ENCODE data around the gene SH2D6.

SH2D6 gene

DNA sequence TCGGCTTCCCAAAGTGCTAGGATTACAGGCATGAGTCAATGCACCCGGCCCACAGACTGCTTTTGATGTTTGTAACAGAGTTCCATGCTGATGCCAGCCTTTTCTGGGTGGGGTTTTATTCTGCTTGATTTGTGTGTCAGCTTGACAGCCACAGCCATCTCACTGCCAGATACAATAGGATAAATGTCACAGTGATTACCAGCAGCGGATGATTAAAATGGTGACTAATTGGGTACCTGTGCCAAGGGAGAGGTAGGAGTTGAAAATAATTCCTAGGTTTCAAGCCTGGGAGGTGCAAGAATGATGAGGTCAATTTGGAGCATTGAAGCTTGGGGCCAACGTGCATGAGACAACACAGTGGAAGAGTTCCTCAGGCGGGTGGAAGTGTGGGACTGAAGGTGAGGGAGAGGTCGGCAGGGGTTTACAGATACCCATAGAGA lies 39.4 kb downstream of the SH2D6 start:
- no peak overlapping the region for H3K4me3 Mint-ChIP-seq
- H3K27ac Mint-ChIP-seq, result no peak overlapping the region
- no peak for DNase-seq
- H3K36me3 Mint-ChIP-seq (ENCODE audit: low read depth), result no peaks in the 10 kb centered on the region
- H3K4me1 Mint-ChIP-seq, result peaks cover 30% of the 10 kb centered on the region
- H3K27me3 Mint-ChIP-seq (ENCODE audit: low read depth, poor library complexity), result peaks cover 2% of the 10 kb centered on the region
- TF ChIP-seq, protein P1, sequence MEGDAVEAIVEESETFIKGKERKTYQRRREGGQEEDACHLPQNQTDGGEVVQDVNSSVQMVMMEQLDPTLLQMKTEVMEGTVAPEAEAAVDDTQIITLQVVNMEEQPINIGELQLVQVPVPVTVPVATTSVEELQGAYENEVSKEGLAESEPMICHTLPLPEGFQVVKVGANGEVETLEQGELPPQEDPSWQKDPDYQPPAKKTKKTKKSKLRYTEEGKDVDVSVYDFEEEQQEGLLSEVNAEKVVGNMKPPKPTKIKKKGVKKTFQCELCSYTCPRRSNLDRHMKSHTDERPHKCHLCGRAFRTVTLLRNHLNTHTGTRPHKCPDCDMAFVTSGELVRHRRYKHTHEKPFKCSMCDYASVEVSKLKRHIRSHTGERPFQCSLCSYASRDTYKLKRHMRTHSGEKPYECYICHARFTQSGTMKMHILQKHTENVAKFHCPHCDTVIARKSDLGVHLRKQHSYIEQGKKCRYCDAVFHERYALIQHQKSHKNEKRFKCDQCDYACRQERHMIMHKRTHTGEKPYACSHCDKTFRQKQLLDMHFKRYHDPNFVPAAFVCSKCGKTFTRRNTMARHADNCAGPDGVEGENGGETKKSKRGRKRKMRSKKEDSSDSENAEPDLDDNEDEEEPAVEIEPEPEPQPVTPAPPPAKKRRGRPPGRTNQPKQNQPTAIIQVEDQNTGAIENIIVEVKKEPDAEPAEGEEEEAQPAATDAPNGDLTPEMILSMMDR (IDR thresholded peaks at IDR 0.05), result no peak
- H3K9me3 Mint-ChIP-seq, result peaks cover 3% of the 10 kb centered on the region

DNA sequence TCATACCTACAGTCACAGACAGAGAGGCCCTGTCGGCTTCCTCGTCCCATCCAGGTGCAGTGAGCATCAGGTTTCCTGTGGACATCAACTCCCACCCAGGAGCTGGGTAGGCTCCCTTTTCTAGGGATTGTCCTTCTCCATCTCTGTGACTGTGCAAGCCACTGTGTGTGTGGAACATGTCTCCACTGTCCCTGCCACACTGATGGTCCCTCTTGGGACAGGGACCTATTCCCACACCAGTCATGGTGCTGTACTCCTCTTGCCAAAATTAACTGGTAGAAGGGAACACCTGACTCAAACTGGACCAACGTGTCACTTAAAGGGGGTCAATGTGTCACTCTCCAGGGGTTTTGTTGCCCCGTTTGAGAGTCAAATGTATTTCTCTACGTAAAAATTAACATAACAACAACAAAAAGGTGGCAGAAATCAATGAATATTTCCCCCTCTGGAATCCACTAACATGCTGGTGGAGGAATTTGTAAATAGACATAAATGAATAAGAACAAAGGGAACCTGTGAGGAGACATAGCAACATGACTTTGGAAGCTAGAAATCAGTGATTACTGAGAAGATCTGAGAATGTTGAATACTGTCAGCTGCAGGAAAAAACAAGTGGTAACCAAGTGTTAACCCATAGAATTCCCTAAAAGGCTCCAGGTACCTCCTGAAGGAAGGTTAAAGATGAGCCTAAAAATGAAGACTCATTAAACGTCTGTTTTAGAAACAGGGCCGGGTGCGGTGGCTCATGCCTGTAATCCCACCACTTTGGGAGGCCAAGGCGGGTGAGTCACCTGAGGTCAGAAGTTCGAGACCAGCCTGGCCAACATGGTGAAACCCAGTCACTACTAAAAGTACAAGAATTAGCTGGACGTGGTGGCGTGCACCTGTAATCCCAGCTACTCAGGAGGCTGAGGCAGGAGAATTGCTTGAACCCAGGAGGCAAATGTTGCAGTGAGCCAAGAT lies 40.4 kb downstream of the SH2D6 start:
- DNase-seq, result no peak
- TF ChIP-seq, protein P1 (IDR thresholded peaks at IDR 0.05), result no peak
- Mint-ChIP-seq H3K27me3 (ENCODE audit: low read depth, poor library complexity) (peaks cover 2% of the 10 kb centered on the region), H3K36me3 (ENCODE audit: low read depth) (no peaks in the 10 kb centered on the region), H3K9me3 (peaks cover 3% of the 10 kb centered on the region), H3K4me1 (peaks cover 24% of the 10 kb centered on the region), H3K4me3 (no peak overlapping the region), H3K27ac (no peak overlapping the region)

DNA sequence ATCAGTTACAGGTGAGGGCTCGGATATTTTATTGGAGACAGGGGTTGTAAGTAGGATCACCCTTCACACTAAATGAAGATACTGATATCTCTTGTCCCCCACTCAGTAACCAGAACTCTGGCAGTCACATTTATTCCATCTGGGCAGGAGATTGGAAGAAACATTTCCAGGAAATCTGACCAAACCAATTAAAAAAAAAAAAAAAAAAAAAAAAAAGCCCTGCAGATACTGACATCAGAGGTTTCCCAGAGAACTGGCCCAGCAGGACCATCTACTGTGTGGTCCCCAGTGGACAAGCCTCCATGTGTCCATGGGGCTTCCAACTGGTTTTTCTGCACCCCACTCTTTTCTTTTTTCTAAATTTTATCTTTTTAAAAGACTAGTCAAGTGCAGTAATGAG lies 41.3 kb downstream of the SH2D6 start:
- TF ChIP-seq, protein P1 (IDR thresholded peaks at IDR 0.05), result no peak

DNA sequence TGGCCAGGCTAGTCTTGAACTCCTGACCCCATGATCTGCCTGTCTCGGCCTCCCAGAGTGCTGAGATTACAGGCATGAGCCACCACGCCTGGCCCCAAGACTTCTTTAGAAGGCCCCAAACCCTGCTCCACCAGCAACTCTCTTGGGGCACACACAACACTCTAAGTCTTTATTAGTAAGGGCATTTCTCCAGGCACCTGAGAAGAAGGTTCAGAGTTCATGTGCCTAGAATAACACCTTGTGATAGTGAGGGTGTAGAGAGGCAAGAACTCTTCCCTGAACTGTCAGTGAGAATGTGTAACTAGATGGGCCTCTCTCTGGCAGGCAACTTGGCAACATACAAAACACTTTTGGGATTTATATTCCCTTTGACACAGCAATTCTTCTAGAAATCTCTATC lies 43.8 kb downstream of the SH2D6 start:
- no peaks in the 10 kb centered on the region for H3K9me3 Mint-ChIP-seq
- H3K36me3 Mint-ChIP-seq (ENCODE audit: low read depth), result no peaks in the 10 kb centered on the region
- TF ChIP-seq, protein P1 (IDR thresholded peaks at IDR 0.05), result no peak
- no peak for DNase-seq
- H3K27ac Mint-ChIP-seq, result no peak overlapping the region
- H3K4me3 Mint-ChIP-seq, result no peak overlapping the region
- H3K4me1 Mint-ChIP-seq, result peaks cover 6% of the 10 kb centered on the region
- peaks cover 6% of the 10 kb centered on the region for H3K27me3 Mint-ChIP-seq (ENCODE audit: low read depth, poor library complexity)

More for the DNA sequence above, 41.3 kb downstream of the SH2D6 start:
- peaks cover 24% of the 10 kb centered on the region for H3K4me1 Mint-ChIP-seq
- H3K36me3 Mint-ChIP-seq (ENCODE audit: low read depth), result no peaks in the 10 kb centered on the region
- peaks cover 3% of the 10 kb centered on the region for H3K9me3 Mint-ChIP-seq
- H3K27me3 Mint-ChIP-seq (ENCODE audit: low read depth, poor library complexity), result peaks cover 2% of the 10 kb centered on the region
- H3K4me3 Mint-ChIP-seq, result no peak overlapping the region
- DNase-seq, result no peak
- no peak overlapping the region for H3K27ac Mint-ChIP-seq

DNA sequence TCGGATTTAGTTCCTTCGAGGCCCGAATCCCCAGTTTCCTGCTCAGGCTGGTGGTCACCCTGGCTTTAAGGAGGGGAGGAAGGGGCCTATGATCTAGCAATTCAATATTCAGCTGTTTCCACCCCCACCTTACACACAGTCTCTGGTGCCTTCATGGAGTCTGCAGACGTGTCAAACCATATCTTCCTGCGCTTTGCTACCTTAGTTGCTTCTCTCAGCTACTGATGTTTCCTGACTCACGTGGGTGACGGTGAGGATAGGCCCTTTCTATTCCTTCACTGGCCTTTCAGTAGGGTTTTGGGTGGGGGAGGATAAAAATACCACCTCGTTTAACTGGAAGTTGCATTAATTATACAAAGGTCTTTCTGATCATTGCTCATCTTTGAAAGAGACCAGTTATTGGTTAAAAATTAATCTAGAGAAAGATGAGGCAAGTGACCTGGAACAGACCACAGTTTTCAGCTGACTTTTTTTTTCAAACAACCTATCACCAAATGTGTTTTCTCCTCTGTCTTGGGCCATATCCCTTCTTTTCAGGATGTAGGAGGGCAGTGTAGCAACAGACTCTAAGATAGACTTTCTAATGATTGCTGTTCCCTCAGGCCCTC lies 49.7 kb downstream of the SH2D6 start:
- TF ChIP-seq, protein P1 (IDR thresholded peaks at IDR 0.05), result no peak
- Mint-ChIP-seq H3K4me3 (no peak overlapping the region), H3K27ac (peak overlapping the region; percentile 75)

More for the DNA sequence above, 49.7 kb downstream of the SH2D6 start:
- no peak for DNase-seq
- Mint-ChIP-seq H3K36me3 (ENCODE audit: low read depth) (no peaks in the 10 kb centered on the region), H3K27me3 (ENCODE audit: low read depth, poor library complexity) (peaks cover 8% of the 10 kb centered on the region), H3K4me1 (peaks cover 23% of the 10 kb centered on the region), H3K9me3 (no peaks in the 10 kb centered on the region)
